Fibroblast of skin of right biceps (primary cell): ENCODE data around the gene LYSMD1.

ENCODE experiments used
- DNase-seq: peaks from one replicate; pipeline ENCODE4 v3.0.0-alpha.2; 2013

The LYSMD1 gene

GRCh38 chr1:151135433-151136385 lies 30.0 kb downstream of the LYSMD1 start:
- no peak for DNase-seq

- DNase-seq, result no peak
Observed at GRCh38 chr1:151134991-151135390, 30.7 kb downstream of the LYSMD1 start.

GRCh38 chr1:151134396-151134795 lies 31.3 kb downstream of the LYSMD1 start:
- no peak for DNase-seq

GRCh38 chr1:151133018-151133806 lies 32.5 kb downstream of the LYSMD1 start:
- no peak for DNase-seq

- no peak for DNase-seq
Observed at GRCh38 chr1:151132335-151133017, 33.2 kb downstream of the LYSMD1 start.

GRCh38 chr1:151131701-151132334 lies 33.9 kb downstream of the LYSMD1 start:
- DNase-seq, result peak; percentile 19

- peak; percentile 93 for DNase-seq
Observed at GRCh38 chr1:151130987-151131586, 34.6 kb downstream of the LYSMD1 start.

- no peak for DNase-seq
Observed at GRCh38 chr1:151128800-151129199, 36.9 kb downstream of the LYSMD1 start.

- no peak for DNase-seq
Observed at GRCh38 chr1:151124763-151125403, 40.8 kb downstream of the LYSMD1 start.

GRCh38 chr1:151113877-151114276 lies 51.8 kb downstream of the LYSMD1 start:
- DNase-seq, result no peak
